K562 (cell line): ENCODE results near the gene GTF3C1. TPM values are rescaled to one million over a fixed set of nuclear protein-coding genes. Genes with fewer than 3 reads are reported as not detected.

ENCODE experiments used
- FOSL1 ChIP-seq: fragments of 200-800 bp; sonication (Bioruptor generic); conservative IDR thresholded peaks from 2 replicates; pipeline ENCODE4 v1.6.1; 2016; ENCODE audit warnings: missing genetic modification characterization, missing compliant biosample characterization
- FOXA3 ChIP-seq, 2 experiments: fragments of 450-650 bp in 1 of 2; sonication (generic) in 1 of 2; formaldehyde crosslinking; IDR thresholded peaks in 1 of 2; conservative IDR thresholded peaks in 1 of 2; 2 replicates each; pipeline versions ENCODE4 v1.4.0 to v1.8.0; 2020 to 2022; ENCODE audit warnings: mild to moderate bottlenecking in 2 of 2, missing genetic modification reagents in 1 of 2
- HDAC2 ChIP-seq: fragments of 450-650 bp; IDR thresholded peaks from 2 replicates; pipeline ENCODE4 v1.6.1; 2016; ENCODE audit warnings: mild to moderate bottlenecking
- HDAC6 ChIP-seq: IDR thresholded peaks from 2 replicates; pipeline ENCODE4 v1.6.1; 2012; ENCODE audit warnings: low read depth, mild to moderate bottlenecking, control low read depth, inconsistent platforms, low read length, moderate library complexity
- HDGF ChIP-seq: fragments of 450-650 bp; IDR thresholded peaks from 2 replicates; pipeline ENCODE4 v1.6.1; 2016
- HNRNPLL ChIP-seq: fragments of 200-400 bp; formaldehyde crosslinking; IDR thresholded peaks from 2 replicates; pipeline ENCODE4 v1.6.1; 2017; ENCODE audit warnings: low read length, low read depth, mild to moderate bottlenecking; ENCODE audit not compliant: poor library complexity, severe bottlenecking
- KDM4B ChIP-seq, 2 experiments: fragments of 450-650 bp in 1 of 2; sonication (generic) in 1 of 2; IDR thresholded peaks; 2 replicates each; pipeline ENCODE4 v1.6.1; 2016 to 2017; ENCODE audit warnings: borderline replicate concordance in 2 of 2, antibody characterized with exemption in 1 of 2, low read depth in 1 of 2, mild to moderate bottlenecking in 1 of 2
- RBM39 ChIP-seq: fragments of 200-400 bp; formaldehyde crosslinking; optimal IDR thresholded peaks from 2 replicates; pipeline ENCODE3; 2018; ENCODE audit warnings: low read depth, low read length
- RFX7 ChIP-seq: fragments of 250-450 bp; sonication (Bioruptor Pico); IDR thresholded peaks from 2 replicates; pipeline ENCODE4 v1.5.1; 2021; ENCODE audit warnings: mild to moderate bottlenecking
- SRSF9 ChIP-seq: fragments of 200-400 bp; formaldehyde crosslinking; IDR thresholded peaks from 2 replicates; pipeline ENCODE4 v1.6.1; 2017; ENCODE audit warnings: low read depth, low read length, borderline replicate concordance
- TAF9B ChIP-seq: fragments of 450-650 bp; IDR thresholded peaks from 2 replicates; pipeline ENCODE4 v1.6.1; 2018; ENCODE audit warnings: mild to moderate bottlenecking; ENCODE audit not compliant: partially characterized antibody
- polyA plus RNA-seq, 8 experiments: library from polyadenylated mRNA; depleted of rRNA in 4 of 8; stranded (reverse) in 5 of 8; unstranded in 3 of 8; fragments of >200 nt; fragmentation: Nextera tagmentation in 2 of 8; fragmentation: Illumina TruSeq in 1 of 8; extraction: Ambion mirVana in 2 of 8; extraction: Trizol in 1 of 8; gene quantifications; 2 replicates each; pipeline versions ENCODE4 v1.2.1 to v1.2.3, GENCODE V29; 2011 to 2014; ENCODE audit warnings: inconsistent platforms in 1 of 8, missing spikeins in 1 of 8
- total RNA-seq, 7 experiments: library from RNA; depleted of rRNA in 6 of 7; stranded (reverse); fragments of >200 nt in 6 of 7; fragmentation: Illumina TruSeq in 2 of 7; extraction: Trizol in 2 of 7; gene quantifications; 2 replicates each; pipeline versions ENCODE4 v1.2.1 to v1.2.3, GENCODE V29; 2011 to 2021; ENCODE audit warnings: low replicate concordance in 1 of 7
- TF ChIP-seq, protein P1 (sequence below): fragments of 450-650 bp; IDR thresholded peaks from 2 replicates; pipeline ENCODE4 v1.6.1; 2016; ENCODE audit warnings: borderline replicate concordance
- TF ChIP-seq, protein P2 (sequence below): fragments of 250-450 bp; sonication (Bioruptor Pico); IDR thresholded peaks from 2 replicates; pipeline ENCODE4 v1.4.0; 2020; ENCODE audit warnings: mild to moderate bottlenecking, moderate library complexity
- TF ChIP-seq, protein P3 (sequence below): fragments of 250-450 bp; sonication (Bioruptor Pico); IDR thresholded peaks from 2 replicates; pipeline ENCODE4 v1.4.0; 2020; ENCODE audit warnings: mild to moderate bottlenecking
- TF ChIP-seq, protein P4 (sequence below), 2 experiments: fragments of 450-650 bp; IDR thresholded peaks; 2 replicates each; pipeline ENCODE4 v1.6.1; 2018; ENCODE audit warnings: mild to moderate bottlenecking in 2 of 2, low read depth in 1 of 2; ENCODE audit not compliant: partially characterized antibody in 2 of 2

GTF3C1 gene
- total and polyA plus RNA-seq, 9 of the 15 experiments (the other 6 are each of a cell fraction or from before 2014, with no cell fraction given) = 0.72 to 63.6 (median 30.9) TPM

DNA sequence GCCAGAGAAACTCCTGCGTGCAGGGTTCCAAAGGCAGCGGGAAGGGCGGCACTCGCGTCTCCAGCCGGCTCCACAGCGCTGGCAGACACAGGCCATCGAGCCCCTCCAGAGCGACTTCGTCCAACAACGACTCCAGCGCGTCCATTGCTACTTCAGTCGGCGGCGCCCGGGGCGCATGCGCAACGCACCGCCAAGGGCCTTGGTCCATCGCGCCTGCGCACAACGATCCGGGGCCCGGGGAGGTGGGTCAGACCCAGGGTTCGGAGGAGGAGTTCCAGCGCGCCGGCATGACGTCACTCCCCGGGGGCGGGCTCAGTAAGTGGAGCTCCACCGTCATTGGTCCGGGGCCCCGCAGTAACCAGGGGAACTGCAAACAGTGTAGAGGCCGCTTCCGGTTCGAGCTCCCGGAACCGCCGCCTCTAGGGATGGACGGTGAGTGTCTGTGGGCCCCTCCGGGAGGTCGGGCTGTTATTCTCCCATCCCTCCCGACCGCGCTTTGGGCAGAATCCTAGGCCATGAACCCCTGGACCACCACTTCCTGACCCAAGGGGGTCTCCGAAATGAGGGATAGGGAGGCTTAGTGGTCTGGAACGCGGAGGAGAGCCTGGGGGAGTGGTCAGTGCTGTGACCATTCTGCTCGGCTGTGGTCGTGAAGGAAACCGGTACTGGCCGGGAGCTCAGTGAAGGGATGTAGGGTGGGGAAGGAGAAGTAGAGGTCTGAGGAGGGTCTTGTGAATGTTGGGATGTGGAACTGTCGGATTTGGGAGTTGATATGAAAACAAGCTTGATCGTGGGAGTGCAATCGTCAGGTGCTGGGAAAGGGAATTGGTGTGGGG is at the start of gene GTF3C1, which contains the start of gene KATNIP (continued):
- no peak for TF ChIP-seq KDM4B (IDR thresholded peaks at IDR 0.05; ENCODE audit: borderline replicate concordance in 2 of 2, low read depth in 1 of 2)
- TF ChIP-seq, protein P1, sequence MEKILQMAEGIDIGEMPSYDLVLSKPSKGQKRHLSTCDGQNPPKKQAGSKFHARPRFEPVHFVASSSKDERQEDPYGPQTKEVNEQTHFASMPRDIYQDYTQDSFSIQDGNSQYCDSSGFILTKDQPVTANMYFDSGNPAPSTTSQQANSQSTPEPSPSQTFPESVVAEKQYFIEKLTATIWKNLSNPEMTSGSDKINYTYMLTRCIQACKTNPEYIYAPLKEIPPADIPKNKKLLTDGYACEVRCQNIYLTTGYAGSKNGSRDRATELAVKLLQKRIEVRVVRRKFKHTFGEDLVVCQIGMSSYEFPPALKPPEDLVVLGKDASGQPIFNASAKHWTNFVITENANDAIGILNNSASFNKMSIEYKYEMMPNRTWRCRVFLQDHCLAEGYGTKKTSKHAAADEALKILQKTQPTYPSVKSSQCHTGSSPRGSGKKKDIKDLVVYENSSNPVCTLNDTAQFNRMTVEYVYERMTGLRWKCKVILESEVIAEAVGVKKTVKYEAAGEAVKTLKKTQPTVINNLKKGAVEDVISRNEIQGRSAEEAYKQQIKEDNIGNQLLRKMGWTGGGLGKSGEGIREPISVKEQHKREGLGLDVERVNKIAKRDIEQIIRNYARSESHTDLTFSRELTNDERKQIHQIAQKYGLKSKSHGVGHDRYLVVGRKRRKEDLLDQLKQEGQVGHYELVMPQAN = peak; percentile 93
- TF ChIP-seq, protein P2, sequence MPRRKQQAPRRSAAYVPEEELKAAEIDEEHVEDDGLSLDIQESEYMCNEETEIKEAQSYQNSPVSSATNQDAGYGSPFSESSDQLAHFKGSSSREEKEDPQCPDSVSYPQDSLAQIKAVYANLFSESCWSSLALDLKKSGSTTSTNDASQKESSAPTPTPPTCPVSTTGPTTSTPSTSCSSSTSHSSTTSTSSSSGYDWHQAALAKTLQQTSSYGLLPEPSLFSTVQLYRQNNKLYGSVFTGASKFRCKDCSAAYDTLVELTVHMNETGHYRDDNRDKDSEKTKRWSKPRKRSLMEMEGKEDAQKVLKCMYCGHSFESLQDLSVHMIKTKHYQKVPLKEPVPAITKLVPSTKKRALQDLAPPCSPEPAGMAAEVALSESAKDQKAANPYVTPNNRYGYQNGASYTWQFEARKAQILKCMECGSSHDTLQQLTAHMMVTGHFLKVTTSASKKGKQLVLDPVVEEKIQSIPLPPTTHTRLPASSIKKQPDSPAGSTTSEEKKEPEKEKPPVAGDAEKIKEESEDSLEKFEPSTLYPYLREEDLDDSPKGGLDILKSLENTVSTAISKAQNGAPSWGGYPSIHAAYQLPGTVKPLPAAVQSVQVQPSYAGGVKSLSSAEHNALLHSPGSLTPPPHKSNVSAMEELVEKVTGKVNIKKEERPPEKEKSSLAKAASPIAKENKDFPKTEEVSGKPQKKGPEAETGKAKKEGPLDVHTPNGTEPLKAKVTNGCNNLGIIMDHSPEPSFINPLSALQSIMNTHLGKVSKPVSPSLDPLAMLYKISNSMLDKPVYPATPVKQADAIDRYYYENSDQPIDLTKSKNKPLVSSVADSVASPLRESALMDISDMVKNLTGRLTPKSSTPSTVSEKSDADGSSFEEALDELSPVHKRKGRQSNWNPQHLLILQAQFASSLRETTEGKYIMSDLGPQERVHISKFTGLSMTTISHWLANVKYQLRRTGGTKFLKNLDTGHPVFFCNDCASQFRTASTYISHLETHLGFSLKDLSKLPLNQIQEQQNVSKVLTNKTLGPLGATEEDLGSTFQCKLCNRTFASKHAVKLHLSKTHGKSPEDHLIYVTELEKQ = no peak
- TF ChIP-seq SRSF9 = no peak
- TF ChIP-seq RFX7 (CRISPR knock-in tag) = no peak
- TF ChIP-seq, protein P3, sequence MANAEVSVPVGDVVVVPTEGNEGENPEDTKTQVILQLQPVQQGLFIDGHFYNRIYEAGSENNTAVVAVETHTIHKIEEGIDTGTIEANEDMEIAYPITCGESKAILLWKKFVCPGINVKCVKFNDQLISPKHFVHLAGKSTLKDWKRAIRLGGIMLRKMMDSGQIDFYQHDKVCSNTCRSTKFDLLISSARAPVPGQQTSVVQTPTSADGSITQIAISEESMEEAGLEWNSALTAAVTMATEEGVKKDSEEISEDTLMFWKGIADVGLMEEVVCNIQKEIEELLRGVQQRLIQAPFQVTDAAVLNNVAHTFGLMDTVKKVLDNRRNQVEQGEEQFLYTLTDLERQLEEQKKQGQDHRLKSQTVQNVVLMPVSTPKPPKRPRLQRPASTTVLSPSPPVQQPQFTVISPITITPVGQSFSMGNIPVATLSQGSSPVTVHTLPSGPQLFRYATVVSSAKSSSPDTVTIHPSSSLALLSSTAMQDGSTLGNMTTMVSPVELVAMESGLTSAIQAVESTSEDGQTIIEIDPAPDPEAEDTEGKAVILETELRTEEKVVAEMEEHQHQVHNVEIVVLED (CRISPR knock-in tag) = peak; percentile 28; the same call in 1 of the 2 replicates
- no peak for TF ChIP-seq FOXA3 (CRISPR knock-in tag; conservative IDR thresholded peaks at IDR 0.05 in 1 of 2, IDR thresholded peaks at IDR 0.05 in 1 of 2)
- TF ChIP-seq HDAC2 = no peak; the same call in 1 of the 2 replicates
- TF ChIP-seq HNRNPLL = peak; percentile 44
- TF ChIP-seq RBM39 = no peak
- TF ChIP-seq FOSL1 = 0 out of 2 replicates have a peak, but pooled peaks have one; percentile 15
- no peak for TF ChIP-seq HDAC6
- TF ChIP-seq HDGF = peak; percentile 62; the same call in 1 of the 2 replicates
- TF ChIP-seq, protein P4, sequence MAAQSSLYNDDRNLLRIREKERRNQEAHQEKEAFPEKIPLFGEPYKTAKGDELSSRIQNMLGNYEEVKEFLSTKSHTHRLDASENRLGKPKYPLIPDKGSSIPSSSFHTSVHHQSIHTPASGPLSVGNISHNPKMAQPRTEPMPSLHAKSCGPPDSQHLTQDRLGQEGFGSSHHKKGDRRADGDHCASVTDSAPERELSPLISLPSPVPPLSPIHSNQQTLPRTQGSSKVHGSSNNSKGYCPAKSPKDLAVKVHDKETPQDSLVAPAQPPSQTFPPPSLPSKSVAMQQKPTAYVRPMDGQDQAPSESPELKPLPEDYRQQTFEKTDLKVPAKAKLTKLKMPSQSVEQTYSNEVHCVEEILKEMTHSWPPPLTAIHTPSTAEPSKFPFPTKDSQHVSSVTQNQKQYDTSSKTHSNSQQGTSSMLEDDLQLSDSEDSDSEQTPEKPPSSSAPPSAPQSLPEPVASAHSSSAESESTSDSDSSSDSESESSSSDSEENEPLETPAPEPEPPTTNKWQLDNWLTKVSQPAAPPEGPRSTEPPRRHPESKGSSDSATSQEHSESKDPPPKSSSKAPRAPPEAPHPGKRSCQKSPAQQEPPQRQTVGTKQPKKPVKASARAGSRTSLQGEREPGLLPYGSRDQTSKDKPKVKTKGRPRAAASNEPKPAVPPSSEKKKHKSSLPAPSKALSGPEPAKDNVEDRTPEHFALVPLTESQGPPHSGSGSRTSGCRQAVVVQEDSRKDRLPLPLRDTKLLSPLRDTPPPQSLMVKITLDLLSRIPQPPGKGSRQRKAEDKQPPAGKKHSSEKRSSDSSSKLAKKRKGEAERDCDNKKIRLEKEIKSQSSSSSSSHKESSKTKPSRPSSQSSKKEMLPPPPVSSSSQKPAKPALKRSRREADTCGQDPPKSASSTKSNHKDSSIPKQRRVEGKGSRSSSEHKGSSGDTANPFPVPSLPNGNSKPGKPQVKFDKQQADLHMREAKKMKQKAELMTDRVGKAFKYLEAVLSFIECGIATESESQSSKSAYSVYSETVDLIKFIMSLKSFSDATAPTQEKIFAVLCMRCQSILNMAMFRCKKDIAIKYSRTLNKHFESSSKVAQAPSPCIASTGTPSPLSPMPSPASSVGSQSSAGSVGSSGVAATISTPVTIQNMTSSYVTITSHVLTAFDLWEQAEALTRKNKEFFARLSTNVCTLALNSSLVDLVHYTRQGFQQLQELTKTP (IDR thresholded peaks at IDR 0.05; ENCODE audit: low read depth in 1 of 2, partially characterized antibody in 2 of 2) = peak in 1 of 2 experiments; percentile 51
- peak; percentile 56 for TF ChIP-seq TAF9B
